Measurements from ENCODE around the gene NSD1. TPM values are rescaled to one million over a fixed set of nuclear protein-coding genes. Genes with fewer than 3 reads are reported as not detected.

The NSD1 gene
- total and polyA plus RNA-seq, 10 of the 15 experiments (the other 5 are each of a cell fraction or from before 2014, with no cell fraction given) = 7.0 to 57.9 (median 30.4) TPM

DNA sequence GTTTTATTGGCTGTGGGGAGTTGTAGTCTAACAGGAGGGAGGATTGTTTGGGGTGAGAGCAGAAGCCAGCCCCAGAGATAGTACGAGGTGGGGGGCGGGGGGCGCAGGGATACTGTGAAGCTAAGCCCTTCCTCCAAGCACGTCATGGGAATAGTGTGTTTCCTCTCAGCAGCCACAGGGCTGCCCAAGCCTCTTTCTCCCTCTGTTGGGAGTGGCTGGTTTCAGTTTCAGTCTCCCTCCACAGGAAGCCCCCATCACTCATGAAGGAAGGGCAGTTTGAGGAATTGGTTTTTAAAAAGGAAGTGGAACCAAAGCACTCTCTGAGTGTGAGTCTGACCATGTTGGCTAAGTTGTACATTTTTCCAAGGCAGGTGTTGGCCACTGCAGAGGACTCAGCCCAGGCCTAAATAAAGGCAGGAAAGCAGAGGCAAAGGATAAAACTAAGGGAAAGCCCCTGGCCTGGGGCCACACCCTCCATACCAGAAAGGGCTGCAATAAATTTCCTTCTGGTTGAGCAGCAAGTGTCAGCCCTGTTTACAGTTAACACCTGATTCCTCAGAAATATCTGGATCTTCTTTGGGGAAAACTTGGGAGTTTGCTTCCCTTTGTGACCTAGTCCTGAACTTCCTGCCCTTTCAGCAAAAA lies 166.8 kb downstream of the NSD1 start (continued):
- TF ChIP-seq TARDBP (IDR thresholded peaks at IDR 0.05; ENCODE audit: borderline replicate concordance) = no peak
- no peak for TF ChIP-seq FOS (IDR thresholded peaks at IDR 0.05; ENCODE audit: borderline replicate concordance, extremely low read depth, insufficient read length)
- TF ChIP-seq EP300 (IDR thresholded peaks at IDR 0.05; ENCODE audit: borderline replicate concordance in 1 of 2, control insufficient read depth in 1 of 2, low read depth in 2 of 2, low read length in 2 of 2) = peak; percentile 60 to 66; a peak in 2 of 4 replicates
- TF ChIP-seq, protein P1, sequence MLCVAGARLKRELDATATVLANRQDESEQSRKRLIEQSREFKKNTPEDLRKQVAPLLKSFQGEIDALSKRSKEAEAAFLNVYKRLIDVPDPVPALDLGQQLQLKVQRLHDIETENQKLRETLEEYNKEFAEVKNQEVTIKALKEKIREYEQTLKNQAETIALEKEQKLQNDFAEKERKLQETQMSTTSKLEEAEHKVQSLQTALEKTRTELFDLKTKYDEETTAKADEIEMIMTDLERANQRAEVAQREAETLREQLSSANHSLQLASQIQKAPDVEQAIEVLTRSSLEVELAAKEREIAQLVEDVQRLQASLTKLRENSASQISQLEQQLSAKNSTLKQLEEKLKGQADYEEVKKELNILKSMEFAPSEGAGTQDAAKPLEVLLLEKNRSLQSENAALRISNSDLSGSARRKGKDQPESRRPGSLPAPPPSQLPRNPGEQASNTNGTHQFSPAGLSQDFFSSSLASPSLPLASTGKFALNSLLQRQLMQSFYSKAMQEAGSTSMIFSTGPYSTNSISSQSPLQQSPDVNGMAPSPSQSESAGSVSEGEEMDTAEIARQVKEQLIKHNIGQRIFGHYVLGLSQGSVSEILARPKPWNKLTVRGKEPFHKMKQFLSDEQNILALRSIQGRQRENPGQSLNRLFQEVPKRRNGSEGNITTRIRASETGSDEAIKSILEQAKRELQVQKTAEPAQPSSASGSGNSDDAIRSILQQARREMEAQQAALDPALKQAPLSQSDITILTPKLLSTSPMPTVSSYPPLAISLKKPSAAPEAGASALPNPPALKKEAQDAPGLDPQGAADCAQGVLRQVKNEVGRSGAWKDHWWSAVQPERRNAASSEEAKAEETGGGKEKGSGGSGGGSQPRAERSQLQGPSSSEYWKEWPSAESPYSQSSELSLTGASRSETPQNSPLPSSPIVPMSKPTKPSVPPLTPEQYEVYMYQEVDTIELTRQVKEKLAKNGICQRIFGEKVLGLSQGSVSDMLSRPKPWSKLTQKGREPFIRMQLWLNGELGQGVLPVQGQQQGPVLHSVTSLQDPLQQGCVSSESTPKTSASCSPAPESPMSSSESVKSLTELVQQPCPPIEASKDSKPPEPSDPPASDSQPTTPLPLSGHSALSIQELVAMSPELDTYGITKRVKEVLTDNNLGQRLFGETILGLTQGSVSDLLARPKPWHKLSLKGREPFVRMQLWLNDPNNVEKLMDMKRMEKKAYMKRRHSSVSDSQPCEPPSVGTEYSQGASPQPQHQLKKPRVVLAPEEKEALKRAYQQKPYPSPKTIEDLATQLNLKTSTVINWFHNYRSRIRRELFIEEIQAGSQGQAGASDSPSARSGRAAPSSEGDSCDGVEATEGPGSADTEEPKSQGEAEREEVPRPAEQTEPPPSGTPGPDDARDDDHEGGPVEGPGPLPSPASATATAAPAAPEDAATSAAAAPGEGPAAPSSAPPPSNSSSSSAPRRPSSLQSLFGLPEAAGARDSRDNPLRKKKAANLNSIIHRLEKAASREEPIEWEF (IDR thresholded peaks at IDR 0.05; ENCODE audit: insufficient replicate concordance, low read depth, low read length) = no peak
- TF ChIP-seq BACH1 (IDR thresholded peaks at IDR 0.05; ENCODE audit: borderline replicate concordance) = peak; percentile 60; the same call in 1 of the 2 replicates
- peak; percentile 83 for TF ChIP-seq NFIC (IDR thresholded peaks at IDR 0.05; ENCODE audit: low read depth, low read length)
- no peak for TF ChIP-seq SIN3A (IDR thresholded peaks at IDR 0.05; ENCODE audit: low read depth, low read length)
- TF ChIP-seq, protein P2, sequence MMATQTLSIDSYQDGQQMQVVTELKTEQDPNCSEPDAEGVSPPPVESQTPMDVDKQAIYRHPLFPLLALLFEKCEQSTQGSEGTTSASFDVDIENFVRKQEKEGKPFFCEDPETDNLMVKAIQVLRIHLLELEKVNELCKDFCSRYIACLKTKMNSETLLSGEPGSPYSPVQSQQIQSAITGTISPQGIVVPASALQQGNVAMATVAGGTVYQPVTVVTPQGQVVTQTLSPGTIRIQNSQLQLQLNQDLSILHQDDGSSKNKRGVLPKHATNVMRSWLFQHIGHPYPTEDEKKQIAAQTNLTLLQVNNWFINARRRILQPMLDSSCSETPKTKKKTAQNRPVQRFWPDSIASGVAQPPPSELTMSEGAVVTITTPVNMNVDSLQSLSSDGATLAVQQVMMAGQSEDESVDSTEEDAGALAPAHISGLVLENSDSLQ (IDR thresholded peaks at IDR 0.05) = peak; percentile 92
- no peak for TF ChIP-seq ZZZ3 (IDR thresholded peaks at IDR 0.05; ENCODE audit: control insufficient read depth, insufficient read length, low read depth)
- no peak for TF ChIP-seq BMI1 (IDR thresholded peaks at IDR 0.05; ENCODE audit: borderline replicate concordance)
- TF ChIP-seq JUNB (IDR thresholded peaks at IDR 0.05) = 0 out of 2 replicates have a peak, but pooled peaks have one; percentile 16
- TF ChIP-seq, protein P3, sequence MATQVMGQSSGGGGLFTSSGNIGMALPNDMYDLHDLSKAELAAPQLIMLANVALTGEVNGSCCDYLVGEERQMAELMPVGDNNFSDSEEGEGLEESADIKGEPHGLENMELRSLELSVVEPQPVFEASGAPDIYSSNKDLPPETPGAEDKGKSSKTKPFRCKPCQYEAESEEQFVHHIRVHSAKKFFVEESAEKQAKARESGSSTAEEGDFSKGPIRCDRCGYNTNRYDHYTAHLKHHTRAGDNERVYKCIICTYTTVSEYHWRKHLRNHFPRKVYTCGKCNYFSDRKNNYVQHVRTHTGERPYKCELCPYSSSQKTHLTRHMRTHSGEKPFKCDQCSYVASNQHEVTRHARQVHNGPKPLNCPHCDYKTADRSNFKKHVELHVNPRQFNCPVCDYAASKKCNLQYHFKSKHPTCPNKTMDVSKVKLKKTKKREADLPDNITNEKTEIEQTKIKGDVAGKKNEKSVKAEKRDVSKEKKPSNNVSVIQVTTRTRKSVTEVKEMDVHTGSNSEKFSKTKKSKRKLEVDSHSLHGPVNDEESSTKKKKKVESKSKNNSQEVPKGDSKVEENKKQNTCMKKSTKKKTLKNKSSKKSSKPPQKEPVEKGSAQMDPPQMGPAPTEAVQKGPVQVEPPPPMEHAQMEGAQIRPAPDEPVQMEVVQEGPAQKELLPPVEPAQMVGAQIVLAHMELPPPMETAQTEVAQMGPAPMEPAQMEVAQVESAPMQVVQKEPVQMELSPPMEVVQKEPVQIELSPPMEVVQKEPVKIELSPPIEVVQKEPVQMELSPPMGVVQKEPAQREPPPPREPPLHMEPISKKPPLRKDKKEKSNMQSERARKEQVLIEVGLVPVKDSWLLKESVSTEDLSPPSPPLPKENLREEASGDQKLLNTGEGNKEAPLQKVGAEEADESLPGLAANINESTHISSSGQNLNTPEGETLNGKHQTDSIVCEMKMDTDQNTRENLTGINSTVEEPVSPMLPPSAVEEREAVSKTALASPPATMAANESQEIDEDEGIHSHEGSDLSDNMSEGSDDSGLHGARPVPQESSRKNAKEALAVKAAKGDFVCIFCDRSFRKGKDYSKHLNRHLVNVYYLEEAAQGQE (IDR thresholded peaks at IDR 0.05; ENCODE audit: low read depth, low read length) = no peak
- no peak for TF ChIP-seq NRF1 (conservative IDR thresholded peaks at IDR 0.05; ENCODE audit: low read depth, low read length)
- TF ChIP-seq, protein P4, sequence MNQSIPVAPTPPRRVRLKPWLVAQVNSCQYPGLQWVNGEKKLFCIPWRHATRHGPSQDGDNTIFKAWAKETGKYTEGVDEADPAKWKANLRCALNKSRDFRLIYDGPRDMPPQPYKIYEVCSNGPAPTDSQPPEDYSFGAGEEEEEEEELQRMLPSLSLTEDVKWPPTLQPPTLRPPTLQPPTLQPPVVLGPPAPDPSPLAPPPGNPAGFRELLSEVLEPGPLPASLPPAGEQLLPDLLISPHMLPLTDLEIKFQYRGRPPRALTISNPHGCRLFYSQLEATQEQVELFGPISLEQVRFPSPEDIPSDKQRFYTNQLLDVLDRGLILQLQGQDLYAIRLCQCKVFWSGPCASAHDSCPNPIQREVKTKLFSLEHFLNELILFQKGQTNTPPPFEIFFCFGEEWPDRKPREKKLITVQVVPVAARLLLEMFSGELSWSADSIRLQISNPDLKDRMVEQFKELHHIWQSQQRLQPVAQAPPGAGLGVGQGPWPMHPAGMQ (IDR thresholded peaks at IDR 0.05; ENCODE audit: borderline replicate concordance) = no peak
